Activated gamma-delta T cell (primary cell): ENCODE results near the gene BLTP2.
A peak's percentile ranks its signal among the peaks of the same experiment; 100 is the strongest.
"Not testable (repeated sequence)": the region's sequence is repeated elsewhere in the genome, so short reads cannot be mapped to it uniquely, and the experiment has no call there.

Source experiments
- DNase-seq: peaks from one replicate; lab custom pipeline; 2025; lab: John Stamatoyannopoulos, UW
- total RNA-seq, 2 donors: gene quantifications; one replicate each; lab custom pipeline; 2026; lab: John Stamatoyannopoulos, UW

BLTP2 gene
- 328 to 329 reads per million in 2 donors for total RNA-seq

GRCh38 chr17:28644787-28645575 is at the start of gene BLTP2:
TSS of gene BLTP2 (minus strand) at chr17:28645158. CDS start at chr17:28645056, 102 bp downstream.
- DNase-seq = peak; percentile 94

GRCh38 chr17:28693869-28694268 is 48.9 kb upstream of the BLTP2 start:
- no peak for DNase-seq

- no peak for DNase-seq
These were observed 44.1 kb upstream of the BLTP2 start for GRCh38 chr17:28689011-28689410.

- DNase-seq = no peak
These were observed 43.5 kb upstream of the BLTP2 start for GRCh38 chr17:28688481-28688880.

GRCh38 chr17:28686296-28686695 is 41.3 kb upstream of the BLTP2 start:
- no peak for DNase-seq

GRCh38 chr17:28685366-28685765 is 40.4 kb upstream of the BLTP2 start:
- no peak for DNase-seq

GRCh38 chr17:28684963-28685362 is 40.0 kb upstream of the BLTP2 start:
- DNase-seq = no peak

GRCh38 chr17:28682655-28683054 is 37.7 kb upstream of the BLTP2 start:
- DNase-seq = no peak

GRCh38 chr17:28675980-28676379 is 31.0 kb upstream of the BLTP2 start:
- no peak for DNase-seq

GRCh38 chr17:28675490-28675889 is 30.5 kb upstream of the BLTP2 start:
- no peak for DNase-seq

GRCh38 chr17:28669918-28670317 is 25.0 kb upstream of the BLTP2 start:
- no peak for DNase-seq

- no peak for DNase-seq
These were observed 22.9 kb upstream of the BLTP2 start for GRCh38 chr17:28667870-28668269.

GRCh38 chr17:28665994-28666393 is 21.0 kb upstream of the BLTP2 start:
- no peak for DNase-seq

- no peak for DNase-seq
These were observed 18.8 kb upstream of the BLTP2 start for GRCh38 chr17:28663723-28664122.

GRCh38 chr17:28662527-28662829 is 17.5 kb upstream of the BLTP2 start:
- no peak for DNase-seq

GRCh38 chr17:28661635-28662526 is 16.9 kb upstream of the BLTP2 start, which contains the start of the genes SDF2 and SUPT6H:
TSS of gene SDF2 (minus strand) at chr17:28661906. CDS start at chr17:28661876, 30 bp downstream.
TSS of gene SUPT6H (plus strand) at chr17:28662205. CDS start at chr17:28673402, 11,197 bp downstream.
- peak; percentile 75 for DNase-seq

GRCh38 chr17:28659497-28659881 is 14.5 kb upstream of the BLTP2 start:
- DNase-seq = not testable (repeated sequence)

GRCh38 chr17:28658766-28659496 is 14.0 kb upstream of the BLTP2 start:
- not testable (repeated sequence) for DNase-seq

GRCh38 chr17:28658342-28658741 is 13.4 kb upstream of the BLTP2 start:
- DNase-seq = not testable (repeated sequence)

- no peak for DNase-seq
These were observed 12.8 kb upstream of the BLTP2 start for GRCh38 chr17:28657756-28658155.

GRCh38 chr17:28655160-28655559 is 10.2 kb upstream of the BLTP2 start:
- no peak for DNase-seq

- no peak for DNase-seq
These were observed 3.7 kb upstream of the BLTP2 start for GRCh38 chr17:28648698-28649097.
